ENCODE results near the gene CTSD.

DNA sequence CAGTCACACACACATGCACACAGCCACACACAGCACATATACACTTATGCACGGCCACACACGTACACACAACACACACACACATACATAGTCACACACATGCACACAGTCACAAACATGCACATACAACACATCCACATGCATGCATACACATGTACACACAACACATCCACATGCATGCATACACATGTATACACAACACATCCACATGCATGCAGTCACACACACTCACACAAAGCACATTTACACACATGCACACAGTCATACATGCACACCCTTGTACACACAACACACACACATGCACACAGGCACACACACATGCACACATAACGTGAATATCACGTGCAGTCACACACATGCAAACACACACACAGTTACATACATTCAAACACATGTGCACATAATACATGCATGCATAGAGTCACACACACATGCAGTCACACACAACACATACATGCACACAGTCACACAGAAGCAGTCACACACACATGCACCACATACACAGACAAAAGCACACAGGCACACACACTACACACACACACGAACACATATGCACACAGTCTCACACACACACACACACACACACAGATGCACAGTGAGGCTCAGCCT, 32.2 kb downstream of the CTSD start:
- TF ChIP-seq, protein P1, sequence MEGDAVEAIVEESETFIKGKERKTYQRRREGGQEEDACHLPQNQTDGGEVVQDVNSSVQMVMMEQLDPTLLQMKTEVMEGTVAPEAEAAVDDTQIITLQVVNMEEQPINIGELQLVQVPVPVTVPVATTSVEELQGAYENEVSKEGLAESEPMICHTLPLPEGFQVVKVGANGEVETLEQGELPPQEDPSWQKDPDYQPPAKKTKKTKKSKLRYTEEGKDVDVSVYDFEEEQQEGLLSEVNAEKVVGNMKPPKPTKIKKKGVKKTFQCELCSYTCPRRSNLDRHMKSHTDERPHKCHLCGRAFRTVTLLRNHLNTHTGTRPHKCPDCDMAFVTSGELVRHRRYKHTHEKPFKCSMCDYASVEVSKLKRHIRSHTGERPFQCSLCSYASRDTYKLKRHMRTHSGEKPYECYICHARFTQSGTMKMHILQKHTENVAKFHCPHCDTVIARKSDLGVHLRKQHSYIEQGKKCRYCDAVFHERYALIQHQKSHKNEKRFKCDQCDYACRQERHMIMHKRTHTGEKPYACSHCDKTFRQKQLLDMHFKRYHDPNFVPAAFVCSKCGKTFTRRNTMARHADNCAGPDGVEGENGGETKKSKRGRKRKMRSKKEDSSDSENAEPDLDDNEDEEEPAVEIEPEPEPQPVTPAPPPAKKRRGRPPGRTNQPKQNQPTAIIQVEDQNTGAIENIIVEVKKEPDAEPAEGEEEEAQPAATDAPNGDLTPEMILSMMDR (IDR thresholded peaks at IDR 0.05; ENCODE audit: insufficient read depth, low read length, poor library complexity, severe bottlenecking), result no peak
- TF ChIP-seq EZH2phosphoT487 (conservative IDR thresholded peaks at IDR 0.05; ENCODE audit: low read length), result no peak
